Measurements from ENCODE around the gene ADAMTS13. TPM values are rescaled to one million over a fixed set of nuclear protein-coding genes. Genes with fewer than 3 reads are reported as not detected.

Gene ADAMTS13
- total RNA-seq, 4 donors from 2014 or later, result 1.7 to 4.3 (median 3.2) TPM

DNA sequence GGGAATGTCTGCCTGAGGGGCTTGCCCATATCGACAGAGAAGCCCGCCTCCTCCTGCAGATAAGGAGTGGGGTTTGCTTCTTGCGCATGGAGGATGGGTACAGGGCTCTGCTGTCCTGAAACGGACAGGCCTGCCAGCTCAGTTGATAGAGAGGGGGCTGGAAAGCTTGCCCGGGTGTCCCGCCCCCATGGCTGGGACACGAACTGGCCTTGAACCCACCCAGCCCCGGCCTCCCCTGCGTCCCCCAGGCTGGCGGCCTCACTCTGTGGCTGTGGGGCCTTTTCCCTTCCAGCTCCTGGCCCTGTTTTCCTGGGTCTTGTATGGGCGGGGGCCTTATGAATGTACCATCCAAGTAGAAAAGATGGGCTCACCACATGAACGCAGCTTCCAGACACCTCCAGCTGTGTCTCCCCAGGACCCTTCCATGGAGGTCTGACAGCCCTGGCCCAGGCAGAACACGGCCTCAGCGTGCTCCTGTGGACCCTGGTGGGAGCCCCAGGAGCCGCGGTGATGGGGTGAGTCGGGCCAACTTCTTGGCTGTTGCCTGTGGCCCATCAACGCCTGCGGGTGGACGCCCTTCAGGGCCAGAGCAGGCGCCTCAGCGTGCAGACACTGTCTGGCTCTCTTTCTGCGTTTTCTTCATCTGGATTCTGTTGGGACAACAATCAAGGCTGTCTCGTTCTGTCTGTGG is 72.6 kb downstream of the ADAMTS13 start:
- H3K27ac ChIP-seq, result no peak overlapping the region
- peaks cover 0 to 7% of the 10 kb centered on the region in 2 donors for H3K27me3 ChIP-seq
- TF ChIP-seq, protein P1, sequence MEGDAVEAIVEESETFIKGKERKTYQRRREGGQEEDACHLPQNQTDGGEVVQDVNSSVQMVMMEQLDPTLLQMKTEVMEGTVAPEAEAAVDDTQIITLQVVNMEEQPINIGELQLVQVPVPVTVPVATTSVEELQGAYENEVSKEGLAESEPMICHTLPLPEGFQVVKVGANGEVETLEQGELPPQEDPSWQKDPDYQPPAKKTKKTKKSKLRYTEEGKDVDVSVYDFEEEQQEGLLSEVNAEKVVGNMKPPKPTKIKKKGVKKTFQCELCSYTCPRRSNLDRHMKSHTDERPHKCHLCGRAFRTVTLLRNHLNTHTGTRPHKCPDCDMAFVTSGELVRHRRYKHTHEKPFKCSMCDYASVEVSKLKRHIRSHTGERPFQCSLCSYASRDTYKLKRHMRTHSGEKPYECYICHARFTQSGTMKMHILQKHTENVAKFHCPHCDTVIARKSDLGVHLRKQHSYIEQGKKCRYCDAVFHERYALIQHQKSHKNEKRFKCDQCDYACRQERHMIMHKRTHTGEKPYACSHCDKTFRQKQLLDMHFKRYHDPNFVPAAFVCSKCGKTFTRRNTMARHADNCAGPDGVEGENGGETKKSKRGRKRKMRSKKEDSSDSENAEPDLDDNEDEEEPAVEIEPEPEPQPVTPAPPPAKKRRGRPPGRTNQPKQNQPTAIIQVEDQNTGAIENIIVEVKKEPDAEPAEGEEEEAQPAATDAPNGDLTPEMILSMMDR (IDR thresholded peaks at IDR 0.05), result no peak
- TF ChIP-seq POLR2A (IDR thresholded peaks at IDR 0.05) (no peak), EP300 (IDR thresholded peaks at IDR 0.05) (no peak)
- peaks cover 0 to 44% (median 11%) of the 10 kb centered on the region in 4 donors for H3K4me1 ChIP-seq
- no peaks in the 10 kb centered on the region for H3K36me3 ChIP-seq
- H3K4me3 ChIP-seq, result no peak overlapping the region
- no peaks in the 10 kb centered on the region for H3K9me3 ChIP-seq
- DNase-seq (ENCODE audit: low spot score in 2 of 2), result no peak
- 67 to 72% methylated on average over 24 of the region's 24 CpGs for WGBS, 2 donors

DNA sequence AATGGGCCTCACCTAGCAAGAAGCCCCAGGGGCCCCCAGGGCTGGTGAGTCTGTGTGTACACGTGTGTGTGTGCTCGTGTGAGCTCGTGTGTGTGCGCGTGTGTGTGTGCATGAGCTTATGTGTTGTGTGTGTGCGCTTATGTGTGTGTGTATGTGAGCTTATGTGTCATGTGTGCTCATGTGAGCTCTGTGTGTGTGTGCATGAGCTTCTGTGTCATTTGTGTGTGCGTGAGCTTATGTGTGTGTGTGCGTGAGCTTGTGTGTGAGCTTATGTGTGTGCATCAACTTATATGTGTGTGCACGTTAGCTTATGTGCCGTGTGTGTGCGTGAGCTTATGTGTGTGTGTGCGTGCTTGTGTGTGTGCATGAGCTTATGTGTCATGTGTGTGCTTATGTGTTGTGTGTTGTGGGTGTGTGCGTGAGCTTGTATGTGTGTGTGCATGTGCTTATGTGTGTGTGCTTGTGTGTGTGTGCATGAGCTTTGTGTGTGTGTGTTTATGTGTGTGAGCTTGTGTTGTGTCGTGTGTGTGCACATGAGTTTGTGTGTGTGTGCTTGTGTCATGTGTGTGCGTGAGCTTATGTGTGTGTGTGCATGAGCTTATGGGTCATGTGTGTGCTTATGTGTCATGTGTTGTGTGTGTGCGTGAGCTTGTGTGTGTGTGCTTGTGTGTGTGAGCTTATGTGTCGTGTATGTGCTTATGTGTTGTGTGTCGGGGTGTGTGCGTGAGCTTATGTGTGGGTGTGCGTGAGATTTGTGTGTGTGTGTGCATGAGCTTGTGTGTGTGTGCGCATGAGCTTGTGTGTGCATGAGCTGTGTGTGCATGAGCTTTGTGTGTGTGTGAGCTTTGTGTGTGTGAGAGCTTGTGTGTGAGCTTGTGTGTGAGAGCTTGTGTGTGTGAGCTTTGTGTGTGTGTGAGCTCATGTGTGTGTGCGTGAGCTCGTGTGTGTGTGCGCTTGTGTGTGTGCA is 73.4 kb downstream of the ADAMTS13 start:
- no peak for DNase-seq (ENCODE audit: low spot score in 2 of 2)
- WGBS, 2 donors, result 89 to 90% methylated on average over 24 of the region's 24 CpGs
- Histone ChIP-seq H3K4me1 (peaks cover 0 to 44% (median 11%) of the 10 kb centered on the region in 4 donors), H3K9me3 (peaks cover 0 to under 1% (median 0%) of the 10 kb centered on the region in 4 donors), H3K27me3 (peaks cover 0 to 7% of the 10 kb centered on the region in 2 donors), H3K4me3 (no peak overlapping the region), H3K36me3 (no peaks in the 10 kb centered on the region), H3K27ac (no peak overlapping the region)
- TF ChIP-seq, protein P1 (IDR thresholded peaks at IDR 0.05), result no peak
- no peak for TF ChIP-seq EP300 (IDR thresholded peaks at IDR 0.05)
- no peak for TF ChIP-seq POLR2A (IDR thresholded peaks at IDR 0.05)

DNA sequence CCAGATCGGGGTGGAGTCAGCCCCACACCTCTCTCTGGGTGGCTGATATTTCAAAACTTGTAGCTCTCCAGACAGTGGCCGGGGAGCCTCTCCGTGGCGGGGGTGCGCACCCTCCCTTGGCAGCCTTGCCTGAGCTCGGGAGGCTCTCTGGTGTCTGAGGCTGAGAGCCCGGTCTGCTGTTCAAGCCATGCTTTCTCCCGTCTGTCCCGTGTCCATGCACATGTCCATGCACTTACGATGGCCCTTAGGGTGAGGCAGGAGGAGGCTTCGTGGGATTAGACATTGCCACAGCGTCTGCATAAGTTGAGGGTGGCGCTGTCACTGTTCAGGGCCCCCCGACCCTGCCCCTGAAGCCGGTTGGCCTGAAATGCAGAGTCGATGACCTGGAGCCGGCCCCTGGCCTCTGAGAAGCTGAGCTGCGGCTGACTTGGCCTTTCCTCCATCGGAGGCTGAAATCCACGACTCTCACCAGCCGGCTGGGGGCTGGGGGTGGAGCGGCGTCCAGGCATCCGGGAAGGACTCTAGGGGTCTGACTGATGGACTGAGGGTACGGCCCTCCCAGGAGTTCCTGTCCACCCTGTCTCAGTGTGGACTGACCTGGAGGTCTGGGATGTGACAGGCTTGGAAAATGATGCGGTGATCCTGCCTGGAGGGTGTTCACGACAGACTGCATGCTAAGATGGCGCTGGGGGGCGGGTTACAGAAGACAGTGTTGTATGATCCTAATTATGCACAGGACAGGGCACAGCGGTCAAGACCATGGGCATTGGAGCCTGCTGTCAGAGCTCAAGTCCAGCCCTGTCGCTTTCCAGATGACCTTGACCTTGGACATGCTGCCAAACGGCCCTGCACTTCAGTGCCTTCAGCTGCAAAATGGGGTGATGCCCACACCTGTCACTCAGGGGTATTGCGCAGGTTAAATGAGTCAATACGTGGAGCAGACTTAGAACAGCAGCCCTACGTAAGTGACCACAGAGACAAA is 75.0 kb downstream of the ADAMTS13 start:
- no peak for DNase-seq (ENCODE audit: low spot score in 2 of 2)
- Histone ChIP-seq H3K4me1 (peaks cover 0 to 32% (median 6%) of the 10 kb centered on the region in 4 donors), H3K36me3 (peaks cover 0 to 5% (median 0%) of the 10 kb centered on the region in 3 donors), H3K27ac (no peak overlapping the region), H3K27me3 (peaks cover 0 to 7% of the 10 kb centered on the region in 2 donors), H3K9me3 (peaks cover 0 to 16% (median 4%) of the 10 kb centered on the region in 4 donors), H3K4me3 (no peak overlapping the region)
- 54 to 60% methylated on average over 25 to 31 of the region's 35 CpGs for WGBS, 2 donors
- TF ChIP-seq, protein P1 (IDR thresholded peaks at IDR 0.05), result no peak
- TF ChIP-seq EP300 (IDR thresholded peaks at IDR 0.05) (no peak), POLR2A (IDR thresholded peaks at IDR 0.05) (no peak)

DNA sequence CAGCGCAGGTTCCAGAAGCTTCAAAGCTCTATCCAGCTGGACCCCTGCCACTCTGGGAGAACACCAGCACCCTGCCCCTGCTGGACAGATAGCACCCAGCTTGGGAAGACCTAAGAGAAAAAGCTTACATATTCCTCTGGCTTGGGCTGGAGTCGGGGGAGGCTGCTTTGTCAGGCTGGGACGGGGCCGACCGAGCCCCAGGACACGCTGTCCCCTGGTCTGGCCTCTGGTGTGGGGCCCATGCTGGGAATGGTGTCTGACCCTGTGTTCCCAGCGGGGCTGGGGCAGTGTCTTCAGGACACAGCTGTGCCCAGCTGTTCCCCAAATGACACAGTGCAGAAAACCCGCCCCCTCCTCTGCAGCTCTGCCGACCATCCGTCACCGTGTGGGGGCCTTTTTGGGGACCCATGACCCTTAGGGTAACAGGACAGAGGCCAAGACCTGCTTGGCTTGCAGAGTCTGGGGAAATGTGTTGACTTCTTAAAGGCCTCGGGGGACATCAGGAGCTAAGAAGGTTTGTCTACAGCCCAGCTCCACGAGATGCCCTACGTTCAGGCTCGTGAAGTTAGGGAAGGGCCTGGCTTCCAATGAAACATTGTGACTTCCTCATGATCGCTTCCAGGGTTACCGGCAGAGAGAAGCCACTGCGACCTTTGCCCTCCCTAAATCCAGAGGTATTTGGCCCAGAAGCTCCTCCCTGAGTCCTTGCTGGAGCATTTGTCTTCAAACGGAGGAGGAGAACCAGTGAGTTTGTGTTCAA is 77.1 kb downstream of the ADAMTS13 start:
- Histone ChIP-seq H3K27me3 (peaks cover 0 to 7% of the 10 kb centered on the region in 2 donors), H3K9me3 (peaks cover 0 to 26% (median 5%) of the 10 kb centered on the region in 4 donors), H3K27ac (no peak overlapping the region), H3K4me3 (no peak overlapping the region), H3K36me3 (peaks cover 0 to 5% (median 0%) of the 10 kb centered on the region in 3 donors), H3K4me1 (peaks cover 0 to 13% (median 0%) of the 10 kb centered on the region in 4 donors)
- TF ChIP-seq, protein P1 (IDR thresholded peaks at IDR 0.05), result no peak
- TF ChIP-seq EP300 (IDR thresholded peaks at IDR 0.05) (no peak), POLR2A (IDR thresholded peaks at IDR 0.05) (no peak)
- no peak for DNase-seq (ENCODE audit: low spot score in 2 of 2)
- 54 to 56% methylated on average over 14 to 19 of the region's 19 CpGs for WGBS, 2 donors
